ENCODE results near the gene NDRG2. TPM values are rescaled to one million over a fixed set of nuclear protein-coding genes. Genes with fewer than 3 reads are reported as not detected.

The NDRG2 gene
- total RNA-seq, 4 donors from 2014 or later = 169 to 444 (median 218) TPM

DNA sequence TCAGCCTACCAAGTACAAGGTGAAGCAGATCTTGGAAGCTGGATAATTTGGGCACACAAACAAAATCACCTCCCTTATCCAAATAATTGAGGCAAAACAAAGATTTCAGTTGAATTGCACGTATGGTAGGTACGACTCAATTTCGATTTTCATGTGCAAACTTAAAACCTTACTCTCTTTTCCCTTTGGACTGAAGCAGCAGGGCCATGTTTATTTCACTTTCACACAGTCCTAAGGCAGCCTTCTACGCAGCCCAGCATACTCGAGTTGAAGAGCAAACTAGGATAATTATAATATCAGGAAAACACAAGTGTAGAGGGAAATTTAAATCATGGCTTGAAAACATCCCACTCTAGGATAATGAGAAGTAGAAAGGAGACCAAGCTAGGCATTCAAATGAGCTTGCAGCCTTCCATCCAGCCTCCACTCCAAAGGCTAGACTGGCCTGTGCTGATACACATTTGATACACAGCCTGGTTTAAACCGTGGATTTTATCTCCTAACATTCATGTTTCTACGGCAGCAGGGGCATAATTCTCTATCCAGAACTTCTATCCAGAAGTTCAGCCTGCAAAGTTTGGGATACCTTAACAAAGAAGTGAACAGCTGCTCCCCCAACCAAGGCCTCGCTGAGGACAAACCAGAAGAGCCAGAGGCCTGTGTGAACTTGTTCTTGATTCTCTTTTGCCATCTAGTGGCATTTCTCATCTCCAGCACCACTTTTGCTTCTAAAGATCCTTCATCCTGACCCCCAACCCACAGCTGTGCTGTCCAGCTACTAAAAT is 14.9 kb upstream of the NDRG2 start:
- ATAC-seq (ENCODE audit: low FRiP score) = peak; percentile 11
- TF ChIP-seq, protein P1, sequence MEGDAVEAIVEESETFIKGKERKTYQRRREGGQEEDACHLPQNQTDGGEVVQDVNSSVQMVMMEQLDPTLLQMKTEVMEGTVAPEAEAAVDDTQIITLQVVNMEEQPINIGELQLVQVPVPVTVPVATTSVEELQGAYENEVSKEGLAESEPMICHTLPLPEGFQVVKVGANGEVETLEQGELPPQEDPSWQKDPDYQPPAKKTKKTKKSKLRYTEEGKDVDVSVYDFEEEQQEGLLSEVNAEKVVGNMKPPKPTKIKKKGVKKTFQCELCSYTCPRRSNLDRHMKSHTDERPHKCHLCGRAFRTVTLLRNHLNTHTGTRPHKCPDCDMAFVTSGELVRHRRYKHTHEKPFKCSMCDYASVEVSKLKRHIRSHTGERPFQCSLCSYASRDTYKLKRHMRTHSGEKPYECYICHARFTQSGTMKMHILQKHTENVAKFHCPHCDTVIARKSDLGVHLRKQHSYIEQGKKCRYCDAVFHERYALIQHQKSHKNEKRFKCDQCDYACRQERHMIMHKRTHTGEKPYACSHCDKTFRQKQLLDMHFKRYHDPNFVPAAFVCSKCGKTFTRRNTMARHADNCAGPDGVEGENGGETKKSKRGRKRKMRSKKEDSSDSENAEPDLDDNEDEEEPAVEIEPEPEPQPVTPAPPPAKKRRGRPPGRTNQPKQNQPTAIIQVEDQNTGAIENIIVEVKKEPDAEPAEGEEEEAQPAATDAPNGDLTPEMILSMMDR (IDR thresholded peaks at IDR 0.05) = no peak
- no peak for DNase-seq (ENCODE audit: low spot score)

DNA sequence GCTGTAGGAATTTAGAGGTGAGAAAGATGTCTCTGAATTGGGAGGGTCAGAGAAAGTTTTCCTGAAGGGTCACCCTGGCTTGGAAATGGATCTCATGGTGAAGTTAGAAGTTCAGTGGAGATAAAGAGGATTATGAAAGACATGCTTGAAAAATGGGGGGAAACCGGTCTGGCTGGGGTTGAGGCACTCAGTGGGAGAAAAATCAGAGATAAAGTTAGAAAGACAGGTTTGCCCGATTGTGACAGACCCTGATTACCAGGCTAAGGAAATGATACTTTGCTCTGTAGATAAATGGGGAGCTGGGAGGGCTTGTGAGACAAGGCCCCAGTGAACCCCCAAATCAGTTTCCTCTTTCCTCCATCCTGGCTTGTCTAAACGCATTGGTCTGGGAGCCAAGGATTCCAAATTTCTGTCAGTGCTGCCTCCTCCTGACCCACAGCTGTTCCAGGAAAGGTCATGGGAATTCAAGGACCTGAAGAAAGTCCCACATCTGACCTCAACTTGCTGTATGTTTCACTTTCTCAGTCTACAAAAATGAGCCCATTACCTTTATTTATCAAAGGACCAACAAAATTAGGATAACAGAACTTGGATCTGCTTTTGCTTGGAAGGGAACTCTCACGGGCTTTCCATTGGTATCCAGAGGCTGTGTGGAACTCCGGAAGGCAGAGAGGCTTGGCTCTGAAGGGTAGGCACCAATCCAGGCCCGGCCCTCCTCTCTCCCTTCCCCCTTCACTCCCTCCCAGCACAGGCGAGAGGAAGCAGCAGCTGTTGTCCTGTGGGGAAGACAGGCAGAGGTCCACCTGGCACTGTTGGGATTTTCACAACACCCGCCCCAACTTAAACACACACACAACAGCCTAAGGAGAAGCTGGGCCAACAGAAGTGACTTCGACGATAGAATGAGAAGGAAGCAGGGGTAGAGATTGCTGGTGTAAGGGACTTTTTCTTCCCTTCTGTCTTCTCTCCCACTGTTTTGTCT is 13.9 kb upstream of the NDRG2 start:
- peak; percentile 78 for ATAC-seq (ENCODE audit: low FRiP score)
- TF ChIP-seq, protein P1 (IDR thresholded peaks at IDR 0.05) = no peak
- no peak for DNase-seq (ENCODE audit: low spot score)

DNA sequence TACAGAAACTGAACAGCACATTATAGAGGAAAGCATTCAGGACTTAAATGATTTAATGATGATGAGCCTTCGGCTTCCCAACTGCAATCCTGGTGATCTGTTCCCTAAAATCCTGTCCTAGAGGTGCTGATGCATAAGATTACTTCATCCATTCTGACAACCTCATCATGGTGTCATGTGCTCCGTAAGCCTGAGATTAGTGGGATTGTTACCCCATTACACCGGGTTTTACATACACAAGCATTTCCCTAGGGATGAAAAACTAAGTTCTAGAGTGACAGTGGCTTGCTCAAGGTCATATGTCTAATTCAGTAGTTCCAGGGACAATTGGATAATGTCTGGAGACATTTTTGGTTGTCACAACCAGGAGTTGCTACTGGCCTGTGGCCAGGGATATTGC is 12.3 kb upstream of the NDRG2 start:
- TF ChIP-seq, protein P1 (IDR thresholded peaks at IDR 0.05) = no peak
- DNase-seq (ENCODE audit: low spot score) (no peak), ATAC-seq (ENCODE audit: low FRiP score) (no peak)

DNA sequence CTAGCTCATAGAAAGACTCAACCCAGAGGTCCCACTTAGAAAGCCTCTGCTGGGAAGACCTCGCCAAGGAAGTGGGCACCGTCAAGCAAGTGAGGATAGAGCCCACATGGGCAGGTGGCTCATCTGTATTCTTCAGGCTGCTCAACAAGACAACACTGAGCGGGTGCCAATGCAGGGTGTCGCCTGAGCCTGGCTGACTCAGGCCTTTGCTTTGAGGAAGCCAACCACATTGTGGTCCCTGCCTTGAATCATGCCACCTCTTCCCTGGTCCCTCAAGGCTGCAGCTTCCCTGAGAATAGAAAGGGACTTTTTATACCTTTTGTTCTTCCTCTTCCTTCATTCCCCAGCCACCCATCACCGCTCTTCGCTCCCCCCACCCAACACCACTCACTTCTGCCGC is 11.9 kb upstream of the NDRG2 start:
- TF ChIP-seq, protein P1 (IDR thresholded peaks at IDR 0.05) = no peak
- no peak for ATAC-seq (ENCODE audit: low FRiP score)
- no peak for DNase-seq (ENCODE audit: low spot score)

DNA sequence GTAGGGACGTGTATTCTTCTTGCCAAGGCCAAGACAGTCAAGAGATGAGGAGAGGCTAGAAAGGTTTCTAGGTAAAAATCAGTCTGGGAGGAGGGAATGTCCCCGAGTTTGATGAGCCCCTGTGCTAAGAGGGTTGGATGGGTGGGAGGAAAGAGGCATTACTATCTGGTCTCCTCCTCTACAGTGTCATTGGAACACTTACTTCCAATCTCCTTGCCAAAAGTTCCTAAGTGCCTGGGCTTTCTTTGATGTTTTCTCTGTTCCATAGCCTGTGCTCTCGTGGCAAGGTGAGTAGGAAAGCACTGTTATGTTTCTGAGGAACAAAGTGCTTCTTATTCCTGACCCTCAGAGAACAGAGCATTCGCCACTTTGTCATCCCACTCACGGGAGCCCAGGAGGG is 9.8 kb upstream of the NDRG2 start, which contains the start of gene RNASE13:
Gene RNASE13 (minus strand): TSS at position 101 of the 400 bp plus-strand sequence. CDS start 519 bp downstream, outside the sequence.
- ATAC-seq (ENCODE audit: low FRiP score) = no peak
- no peak for DNase-seq (ENCODE audit: low spot score)
- TF ChIP-seq, protein P1 (IDR thresholded peaks at IDR 0.05) = no peak

DNA sequence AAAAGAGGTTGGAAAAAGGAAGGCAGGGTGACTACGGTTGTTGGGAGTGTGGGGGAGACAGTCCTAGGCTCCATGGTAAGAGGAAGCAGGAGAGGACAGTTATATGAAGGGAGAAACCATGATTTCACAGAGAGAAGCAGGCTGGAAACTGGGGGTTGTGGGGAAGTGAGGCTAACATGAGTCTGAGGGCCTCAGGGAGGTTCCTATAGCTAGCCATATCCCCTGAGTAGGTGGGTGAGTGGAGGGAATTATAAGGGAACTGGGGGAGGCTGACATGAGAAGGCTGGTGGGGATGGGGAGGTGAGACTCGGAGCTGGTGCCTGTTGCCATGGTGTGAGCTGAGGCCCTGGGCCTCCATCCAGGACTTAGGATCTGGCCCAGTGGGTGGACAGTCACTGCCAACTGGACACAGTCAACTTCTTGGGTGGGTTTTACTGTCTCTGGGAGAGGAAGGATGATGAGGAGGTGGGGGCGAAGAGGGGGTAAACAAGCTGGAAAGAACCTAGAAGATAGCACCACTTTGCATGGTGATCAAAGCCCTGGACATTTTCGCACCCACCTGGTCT is 8.4 kb upstream of the NDRG2 start:
- ATAC-seq (ENCODE audit: low FRiP score) (no peak), DNase-seq (ENCODE audit: low spot score) (no peak)
- TF ChIP-seq, protein P1 (IDR thresholded peaks at IDR 0.05) = no peak

All from omental fat pad (tissue), 4 donors.